ENCODE data around the gene IMMP2L.

GRCh38 chr7:110784749-110785148, 777.5 kb downstream of the IMMP2L start:
- TF ChIP-seq POLR2A (IDR thresholded peaks at IDR 0.05) = no peak
- TF ChIP-seq, protein P1, sequence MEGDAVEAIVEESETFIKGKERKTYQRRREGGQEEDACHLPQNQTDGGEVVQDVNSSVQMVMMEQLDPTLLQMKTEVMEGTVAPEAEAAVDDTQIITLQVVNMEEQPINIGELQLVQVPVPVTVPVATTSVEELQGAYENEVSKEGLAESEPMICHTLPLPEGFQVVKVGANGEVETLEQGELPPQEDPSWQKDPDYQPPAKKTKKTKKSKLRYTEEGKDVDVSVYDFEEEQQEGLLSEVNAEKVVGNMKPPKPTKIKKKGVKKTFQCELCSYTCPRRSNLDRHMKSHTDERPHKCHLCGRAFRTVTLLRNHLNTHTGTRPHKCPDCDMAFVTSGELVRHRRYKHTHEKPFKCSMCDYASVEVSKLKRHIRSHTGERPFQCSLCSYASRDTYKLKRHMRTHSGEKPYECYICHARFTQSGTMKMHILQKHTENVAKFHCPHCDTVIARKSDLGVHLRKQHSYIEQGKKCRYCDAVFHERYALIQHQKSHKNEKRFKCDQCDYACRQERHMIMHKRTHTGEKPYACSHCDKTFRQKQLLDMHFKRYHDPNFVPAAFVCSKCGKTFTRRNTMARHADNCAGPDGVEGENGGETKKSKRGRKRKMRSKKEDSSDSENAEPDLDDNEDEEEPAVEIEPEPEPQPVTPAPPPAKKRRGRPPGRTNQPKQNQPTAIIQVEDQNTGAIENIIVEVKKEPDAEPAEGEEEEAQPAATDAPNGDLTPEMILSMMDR (IDR thresholded peaks at IDR 0.05) = no peak

Measured in uterus (tissue), 2 donors.